Esophagus squamous epithelium (tissue), 5 donors: ENCODE measurements around the gene PDE10A. TPM values are rescaled to one million over a fixed set of nuclear protein-coding genes. Genes with fewer than 3 reads are reported as not detected.
"Not testable (repeated sequence)": the region's sequence is repeated elsewhere in the genome, so short reads cannot be mapped to it uniquely, and the experiment has no call there.

Source experiments
- DNase-seq: peaks from one replicate; lab custom pipeline; 2025; lab: John Stamatoyannopoulos, UW
- H3K27ac ChIP-seq, 4 donors: fragments of 200-600 bp; sonication (generic); one replicate each; pipeline ENCODE4 v1.5.1; 2016 to 2019; ENCODE audit warnings: mild to moderate bottlenecking in 1 of 4
- H3K27me3 ChIP-seq, 4 donors: fragments of 200-600 bp; sonication (generic); 1 replicate in 3 of 4; 2 replicates in 1 of 4; pipeline versions ENCODE4 v1.5.1 to v1.6.0; 2017 to 2021; ENCODE audit warnings: antibody characterized with exemption in 1 of 4
- H3K36me3 ChIP-seq, 3 donors: fragments of 200-600 bp; sonication (generic); one replicate each; pipeline ENCODE4 v1.5.1; 2016 to 2019
- H3K4me1 ChIP-seq, 3 donors: fragments of 200-600 bp; sonication (generic); one replicate each; pipeline ENCODE4 v1.5.1; 2017 to 2019
- H3K4me3 ChIP-seq, 4 donors: fragments of 200-600 bp; sonication (generic); 1 replicate in 3 of 4; 2 replicates in 1 of 4; pipeline ENCODE4 v1.5.1; 2016 to 2019; ENCODE audit warnings: mild to moderate bottlenecking in 2 of 4, moderate library complexity in 1 of 4
- H3K9me3 ChIP-seq, 3 donors: fragments of 200-600 bp; sonication (generic); one replicate each; pipeline ENCODE4 v1.5.1; 2016 to 2019
- CTCF ChIP-seq, 6 experiments: fragments of 450-650 bp in 4 of 6; fragments of 200-600 bp in 2 of 6; sonication (generic) in 2 of 6; IDR thresholded peaks; one replicate each; pipeline ENCODE4 v1.5.1; 2016 to 2019; ENCODE audit warnings: antibody characterized with exemption in 6 of 6, mild to moderate bottlenecking in 4 of 6, moderate library complexity in 4 of 6
- POLR2A ChIP-seq, 4 donors: fragments of 450-650 bp; IDR thresholded peaks; one replicate each; pipeline ENCODE4 v1.6.1; 2017; ENCODE audit warnings: antibody characterized with exemption in 4 of 4, mild to moderate bottlenecking in 4 of 4, moderate library complexity in 3 of 4
- WGBS, 2 donors: methylation state at CpG; one replicate each; pipeline ENCODE4 v1.1.5; 2018; 5-methylcytosine and 5-hydroxymethylcytosine counted together
- intact Hi-C: fragments of 100-400 bp; cut with DNase I; formaldehyde crosslinking; loops from one replicate; pipeline ENCODE4 v1.15.0; 2022
- total RNA-seq, 4 donors: library from RNA; depleted of rRNA; stranded (reverse); fragments of >200 nt; gene quantifications; one replicate each; pipeline ENCODE4 v1.1.0, GENCODE V29; 2016
- donor health status: DM: yes; HTN: yes; CAD: no.

PDE10A gene
- total RNA-seq, 4 donors from 2014 or later: 0.27 to 3.1 (median 1.4) TPM

DNA sequence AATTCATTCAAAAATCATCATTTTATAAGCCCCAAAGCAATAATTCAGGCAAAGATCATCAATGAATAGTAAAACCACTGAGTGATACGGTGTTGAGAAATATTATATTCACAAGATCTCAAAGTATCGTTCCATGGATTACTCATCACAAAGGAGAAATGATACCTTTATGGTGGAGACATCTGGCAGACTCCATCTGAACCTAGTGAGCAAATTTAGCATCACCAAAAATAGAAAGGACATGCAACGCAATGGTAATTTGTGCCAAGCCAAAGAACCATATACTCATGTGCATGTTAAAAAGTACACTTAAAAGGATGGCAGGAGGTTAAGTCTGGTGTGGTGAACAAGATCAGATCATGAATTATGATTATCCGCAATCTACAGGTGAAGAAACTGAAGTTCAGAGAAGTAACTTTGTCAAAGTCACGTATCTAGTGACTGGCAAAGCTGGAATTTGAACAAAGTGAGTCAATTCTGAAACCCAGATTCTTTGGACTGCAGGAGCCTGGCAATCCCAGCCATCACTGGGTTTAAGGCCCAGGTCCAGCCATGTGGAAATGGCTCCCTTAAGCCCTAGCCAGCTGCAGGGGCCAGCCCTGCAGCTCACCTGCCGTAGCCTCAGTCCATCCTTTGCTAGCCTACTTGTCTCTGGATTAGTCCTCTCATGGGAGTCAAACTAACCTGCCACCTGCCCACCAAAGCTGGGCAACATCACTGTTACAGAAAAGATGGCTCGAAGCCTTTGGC lies 68.3 kb downstream of the PDE10A start:
- no peak overlapping the region for H3K27ac ChIP-seq
- intact Hi-C loops: no loop called here

GRCh38 chr6:165592947-165593346 lies 70.1 kb downstream of the PDE10A start:
- H3K9me3 ChIP-seq, H3K36me3 ChIP-seq, H3K4me3 ChIP-seq, H3K27ac ChIP-seq, H3K4me1 ChIP-seq, DNase-seq, H3K27me3 ChIP-seq, intact Hi-C loops: not testable (repeated sequence)
- 84 to 89% methylated on average over 4 of the region's 4 CpGs for WGBS, 2 donors

More for the DNA sequence above, 68.3 kb downstream of the PDE10A start:
- H3K4me1 ChIP-seq: peaks cover 0 to 11% (median 0%) of the 10 kb centered on the region in 3 donors
- H3K27me3 ChIP-seq: no peaks in the 10 kb centered on the region
- H3K4me3 ChIP-seq: no peak overlapping the region
- DNase-seq: no peak
- H3K9me3 ChIP-seq: no peaks in the 10 kb centered on the region
- 67 to 71% methylated on average over 7 of the region's 7 CpGs for WGBS, 2 donors
- TF ChIP-seq POLR2A (IDR thresholded peaks at IDR 0.05): no peak
- TF ChIP-seq CTCF (IDR thresholded peaks at IDR 0.05): no peak
- no peaks in the 10 kb centered on the region for H3K36me3 ChIP-seq

- Histone ChIP-seq H3K4me1 (no peaks in the 10 kb centered on the region), H3K4me3 (no peak overlapping the region), H3K9me3 (peaks cover 0 to 8% (median 0%) of the 10 kb centered on the region in 3 donors), H3K27me3 (no peaks in the 10 kb centered on the region), H3K27ac (no peak overlapping the region), H3K36me3 (no peaks in the 10 kb centered on the region)
- DNase-seq: no peak
- intact Hi-C loops: no loop called here
- whole genome bisulfite sequencing, 2 donors: 100% methylated on average over 1 of the region's 1 CpG; no CpG with 5 or more reads in 1 of the 2 donors
- TF ChIP-seq CTCF (IDR thresholded peaks at IDR 0.05): no peak
- no peak for TF ChIP-seq POLR2A (IDR thresholded peaks at IDR 0.05)
Observed at GRCh38 chr6:165588515-165588914, 74.5 kb downstream of the PDE10A start.

DNA sequence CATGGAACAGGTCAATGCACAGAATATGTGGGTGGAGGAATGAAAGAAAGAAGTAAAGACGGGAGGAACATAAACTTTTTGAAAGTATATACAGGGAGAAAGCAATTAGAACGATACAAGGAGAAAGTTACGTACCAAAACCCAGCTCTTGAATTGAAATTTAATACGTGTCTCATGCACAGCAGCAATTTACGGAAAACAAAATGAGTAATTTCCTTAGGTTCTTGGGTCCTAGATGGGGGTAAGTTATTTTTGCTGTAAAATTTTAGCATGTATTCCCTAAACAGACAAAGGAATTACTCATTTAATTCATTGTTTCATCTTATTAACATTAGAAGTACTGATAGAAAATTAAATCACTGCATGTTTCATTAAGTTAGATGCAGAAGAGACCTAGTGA lies 75.8 kb downstream of the PDE10A start:
- H3K4me1 ChIP-seq: no peaks in the 10 kb centered on the region
- H3K36me3 ChIP-seq: no peaks in the 10 kb centered on the region
- no peak for TF ChIP-seq CTCF (IDR thresholded peaks at IDR 0.05)
- no peak for TF ChIP-seq POLR2A (IDR thresholded peaks at IDR 0.05)
- DNase-seq: no peak
- no peak overlapping the region for H3K4me3 ChIP-seq
- 83 to 84% methylated on average over 5 of the region's 5 CpGs for WGBS, 2 donors
- intact Hi-C loops: no loop called here
- H3K27me3 ChIP-seq: no peaks in the 10 kb centered on the region
- H3K27ac ChIP-seq: no peak overlapping the region
- peaks cover 0 to 8% (median 0%) of the 10 kb centered on the region in 3 donors for H3K9me3 ChIP-seq

GRCh38 chr6:165586706-165587105 lies 76.3 kb downstream of the PDE10A start:
- intact Hi-C loops: no loop called here
- 62 to 70% methylated on average over 3 of the region's 3 CpGs for WGBS, 2 donors
- no peak for DNase-seq

DNA sequence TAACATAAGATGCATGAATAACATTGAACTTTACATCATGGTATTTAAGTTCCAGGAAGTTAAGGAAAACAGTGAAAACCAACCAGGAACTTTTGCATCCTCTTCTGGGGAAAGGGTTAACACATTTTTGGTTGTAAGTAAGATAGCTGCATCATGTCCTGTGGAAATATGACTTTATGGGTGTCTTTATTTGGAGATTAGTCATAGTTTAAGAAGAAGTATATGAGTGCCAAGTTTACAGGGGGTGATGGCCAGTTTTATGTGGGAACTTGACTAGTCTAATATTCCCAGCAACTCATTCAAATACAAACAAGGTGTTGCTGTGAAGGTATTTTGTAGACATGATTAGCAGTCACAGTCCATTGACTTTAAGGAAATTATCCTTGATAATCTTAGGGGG lies 78.0 kb downstream of the PDE10A start:
- H3K36me3 ChIP-seq: no peaks in the 10 kb centered on the region
- no peak for DNase-seq
- no peak overlapping the region for H3K4me3 ChIP-seq
- H3K9me3 ChIP-seq: peaks cover 0 to 8% (median 0%) of the 10 kb centered on the region in 3 donors
- no peaks in the 10 kb centered on the region for H3K4me1 ChIP-seq
- intact Hi-C loops: no loop called here
- TF ChIP-seq POLR2A (IDR thresholded peaks at IDR 0.05): no peak
- TF ChIP-seq CTCF (IDR thresholded peaks at IDR 0.05): no peak
- no peaks in the 10 kb centered on the region for H3K27me3 ChIP-seq
- no peak overlapping the region for H3K27ac ChIP-seq

More at GRCh38 chr6:165586706-165587105, 76.3 kb downstream of the PDE10A start:
- peaks cover 0 to 8% (median 0%) of the 10 kb centered on the region in 3 donors for H3K9me3 ChIP-seq
- no peak overlapping the region for H3K4me3 ChIP-seq
- TF ChIP-seq POLR2A (IDR thresholded peaks at IDR 0.05): no peak
- no peaks in the 10 kb centered on the region for H3K36me3 ChIP-seq
- H3K27me3 ChIP-seq: no peaks in the 10 kb centered on the region
- H3K27ac ChIP-seq: no peak overlapping the region
- H3K4me1 ChIP-seq: no peaks in the 10 kb centered on the region
